ENCODE results near the gene CD207.

DNA sequence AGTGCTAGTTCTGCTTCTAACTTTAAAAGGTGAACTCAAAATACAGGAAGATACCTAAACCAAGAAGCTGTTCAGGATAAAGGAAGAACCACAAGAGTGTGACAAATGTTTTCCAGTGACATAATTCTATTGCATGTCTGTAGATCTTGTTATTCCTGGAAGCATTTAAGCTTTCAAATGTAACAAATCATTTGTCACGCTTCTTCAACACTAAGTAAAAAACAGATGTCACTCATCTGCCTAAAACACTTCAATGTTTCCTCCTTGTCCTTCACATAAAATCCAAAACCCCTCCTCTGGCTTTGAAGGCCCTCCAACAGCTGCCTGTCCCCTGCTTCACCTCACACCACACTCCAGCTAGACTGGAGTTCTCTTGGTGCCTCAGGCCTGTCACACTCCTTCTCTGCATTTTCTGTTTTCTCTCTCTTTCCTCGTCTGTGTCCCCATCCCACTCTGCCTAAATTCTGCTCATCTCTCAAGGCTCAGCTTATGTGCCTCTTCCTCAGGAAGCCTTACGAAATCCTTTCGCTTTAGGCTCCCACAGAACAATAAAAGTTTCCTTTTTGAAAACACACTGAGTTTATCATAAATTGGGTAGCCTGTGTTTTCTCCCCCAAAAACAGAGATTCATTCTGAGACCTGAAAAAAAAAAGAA is 8.8 kb downstream of the CD207 start:
- TF ChIP-seq POLR2A (IDR thresholded peaks at IDR 0.05; ENCODE audit: low read length) (no peak), GATA1 (IDR thresholded peaks at IDR 0.05; ENCODE audit: low read depth, low read length) (no peak)

All from erythroblast (primary cell).